HepG2 (cell line): ENCODE results near the gene STOM. TPM values are rescaled to one million over a fixed set of nuclear protein-coding genes. Genes with fewer than 3 reads are reported as not detected.
A peak's percentile ranks its signal among the peaks of the same experiment; 100 is the strongest.

Source experiments
- ADNP ChIP-seq: sonication (generic); formaldehyde crosslinking; IDR thresholded peaks from 2 replicates; pipeline ENCODE4 v1.4.0; 2020; ENCODE audit warnings: missing genetic modification reagents
- AKAP8 ChIP-seq: sonication (generic); formaldehyde crosslinking; IDR thresholded peaks from 2 replicates; pipeline ENCODE4 v1.5.1; 2020; ENCODE audit warnings: mild to moderate bottlenecking, missing genetic modification reagents
- BORCS8-MEF2B ChIP-seq: sonication (generic); formaldehyde crosslinking; IDR thresholded peaks from 2 replicates; pipeline ENCODE4 v1.8.0; 2022; ENCODE audit warnings: mild to moderate bottlenecking, missing genetic modification reagents
- FOXM1 ChIP-seq: sonication (generic); formaldehyde crosslinking; IDR thresholded peaks from 2 replicates; pipeline ENCODE4 v1.5.0; 2020; ENCODE audit warnings: missing genetic modification reagents
- HNRNPLL ChIP-seq: fragments of 200-400 bp; formaldehyde crosslinking; IDR thresholded peaks from 2 replicates; pipeline ENCODE4 v1.6.1; 2017; ENCODE audit warnings: mild to moderate bottlenecking, low read depth, low read length; ENCODE audit not compliant: poor library complexity, severe bottlenecking
- KMT2A ChIP-seq: sonication (generic); formaldehyde crosslinking; IDR thresholded peaks from 2 replicates; pipeline ENCODE4 v1.4.0; 2020; ENCODE audit warnings: missing genetic modification reagents
- MTA3 ChIP-seq: sonication (generic); formaldehyde crosslinking; IDR thresholded peaks from 2 replicates; pipeline ENCODE4 v1.4.0; 2020; ENCODE audit warnings: missing genetic modification reagents
- MTF2 ChIP-seq: sonication (generic); formaldehyde crosslinking; IDR thresholded peaks from 2 replicates; pipeline ENCODE4 v1.5.0; 2020; ENCODE audit warnings: missing genetic modification reagents, borderline replicate concordance
- NCOA2 ChIP-seq: sonication (generic); formaldehyde crosslinking; IDR thresholded peaks from 2 replicates; pipeline ENCODE4 v1.8.0; 2022; ENCODE audit warnings: inconsistent platforms
- POLR2A ChIP-seq, 2 experiments: IDR thresholded peaks; 2 replicates each; pipeline ENCODE4 v1.6.1; 2011; ENCODE audit warnings: low read depth in 2 of 2, low read length in 2 of 2, mild to moderate bottlenecking in 1 of 2, moderate library complexity in 1 of 2; ENCODE audit not compliant: insufficient read depth in 1 of 2
- RXRB ChIP-seq: IDR thresholded peaks from 2 replicates; pipeline ENCODE4 v1.6.1; 2016; ENCODE audit warnings: borderline replicate concordance, missing genetic modification reagents, missing compliant biosample characterization
- SOX6 ChIP-seq, 2 experiments: fragments of 450-650 bp in 1 of 2; sonication (generic) in 1 of 2; formaldehyde crosslinking in 1 of 2; IDR thresholded peaks; 2 replicates each; pipeline versions ENCODE4 v1.4.0 to v1.6.1; 2017 to 2020; ENCODE audit warnings: antibody characterized with exemption in 1 of 2, mild to moderate bottlenecking in 1 of 2, missing genetic modification reagents in 1 of 2
- SP5 ChIP-seq: IDR thresholded peaks from 2 replicates; pipeline ENCODE4 v1.6.1; 2016; ENCODE audit warnings: low read depth, borderline replicate concordance
- SRF ChIP-seq: IDR thresholded peaks from 2 replicates; pipeline ENCODE4 v1.6.1; 2011; ENCODE audit warnings: mild to moderate bottlenecking, low read depth, low read length, moderate library complexity
- TCF7 ChIP-seq: sonication (generic); IDR thresholded peaks from 2 replicates; pipeline ENCODE4 v1.6.1; 2016; ENCODE audit warnings: antibody characterized with exemption, low read depth
- ZNF20 ChIP-seq: sonication (generic); formaldehyde crosslinking; IDR thresholded peaks from 2 replicates; pipeline ENCODE4 v1.4.0; 2020; ENCODE audit warnings: mild to moderate bottlenecking, moderate library complexity, missing genetic modification reagents
- ZNF234 ChIP-seq: sonication (generic); formaldehyde crosslinking; conservative IDR thresholded peaks from 2 replicates; pipeline ENCODE4 v1.5.1; 2020; ENCODE audit warnings: mild to moderate bottlenecking, missing genetic modification reagents
- ZNF451 ChIP-seq: sonication (generic); formaldehyde crosslinking; IDR thresholded peaks from 2 replicates; pipeline ENCODE4 v1.5.0; 2020; ENCODE audit warnings: mild to moderate bottlenecking, missing genetic modification reagents
- ZNF564 ChIP-seq: sonication (generic); formaldehyde crosslinking; IDR thresholded peaks from 2 replicates; pipeline ENCODE4 v1.8.1; 2023; ENCODE audit warnings: mild to moderate bottlenecking, missing genetic modification reagents
- ZNF644 ChIP-seq: IDR thresholded peaks from 2 replicates; pipeline ENCODE4 v1.6.1; 2016; ENCODE audit warnings: low read depth
- ZNF772 ChIP-seq: sonication (generic); formaldehyde crosslinking; IDR thresholded peaks from 2 replicates; pipeline ENCODE4 v1.5.0; 2020; ENCODE audit warnings: mild to moderate bottlenecking, missing genetic modification reagents
- ZNF839 ChIP-seq: sonication (generic); formaldehyde crosslinking; IDR thresholded peaks from 2 replicates; pipeline ENCODE4 v1.4.0; 2020; ENCODE audit warnings: missing genetic modification reagents, mild to moderate bottlenecking, borderline replicate concordance
- polyA plus RNA-seq, 8 experiments: library from polyadenylated mRNA; depleted of rRNA in 3 of 8; stranded (reverse) in 7 of 8; unstranded in 1 of 8; fragments of >200 nt; fragmentation: Illumina TruSeq in 4 of 8; extraction: Trizol in 4 of 8; gene quantifications; 2 replicates each; pipeline versions ENCODE4 v1.2.1 to v1.2.3, GENCODE V29; 2011 to 2016; ENCODE audit warnings: low read depth in 4 of 8, missing spikeins in 1 of 8, mixed read lengths in 1 of 8; ENCODE audit not compliant: insufficient read depth in 1 of 8
- total RNA-seq, 5 experiments: library from RNA; depleted of rRNA; stranded (reverse); fragments of >200 nt; fragmentation: Illumina TruSeq; extraction: Trizol; gene quantifications; 2 replicates each; pipeline ENCODE4 v1.2.3, GENCODE V29; 2016; ENCODE audit warnings: low read depth in 1 of 5
- TF ChIP-seq, protein P1 (sequence below): sonication (generic); formaldehyde crosslinking; IDR thresholded peaks from 2 replicates; pipeline ENCODE4 v1.4.0; 2020; ENCODE audit warnings: missing genetic modification reagents, low read depth, mild to moderate bottlenecking, borderline replicate concordance
- TF ChIP-seq, protein P2 (sequence below): sonication (generic); formaldehyde crosslinking; IDR thresholded peaks from 2 replicates; pipeline ENCODE4; 2020; ENCODE audit warnings: missing genetic modification reagents, mild to moderate bottlenecking, borderline replicate concordance
- TF ChIP-seq, protein P3 (sequence below): sonication (generic); formaldehyde crosslinking; IDR thresholded peaks from 2 replicates; pipeline ENCODE4 v1.5.1; 2020; ENCODE audit warnings: missing genetic modification reagents, mild to moderate bottlenecking, borderline replicate concordance

STOM gene
- total and polyA plus RNA-seq, 2 of the 13 experiments (the other 11 are each of a cell fraction or from before 2014, with no cell fraction given): 43.6 to 165 TPM

DNA sequence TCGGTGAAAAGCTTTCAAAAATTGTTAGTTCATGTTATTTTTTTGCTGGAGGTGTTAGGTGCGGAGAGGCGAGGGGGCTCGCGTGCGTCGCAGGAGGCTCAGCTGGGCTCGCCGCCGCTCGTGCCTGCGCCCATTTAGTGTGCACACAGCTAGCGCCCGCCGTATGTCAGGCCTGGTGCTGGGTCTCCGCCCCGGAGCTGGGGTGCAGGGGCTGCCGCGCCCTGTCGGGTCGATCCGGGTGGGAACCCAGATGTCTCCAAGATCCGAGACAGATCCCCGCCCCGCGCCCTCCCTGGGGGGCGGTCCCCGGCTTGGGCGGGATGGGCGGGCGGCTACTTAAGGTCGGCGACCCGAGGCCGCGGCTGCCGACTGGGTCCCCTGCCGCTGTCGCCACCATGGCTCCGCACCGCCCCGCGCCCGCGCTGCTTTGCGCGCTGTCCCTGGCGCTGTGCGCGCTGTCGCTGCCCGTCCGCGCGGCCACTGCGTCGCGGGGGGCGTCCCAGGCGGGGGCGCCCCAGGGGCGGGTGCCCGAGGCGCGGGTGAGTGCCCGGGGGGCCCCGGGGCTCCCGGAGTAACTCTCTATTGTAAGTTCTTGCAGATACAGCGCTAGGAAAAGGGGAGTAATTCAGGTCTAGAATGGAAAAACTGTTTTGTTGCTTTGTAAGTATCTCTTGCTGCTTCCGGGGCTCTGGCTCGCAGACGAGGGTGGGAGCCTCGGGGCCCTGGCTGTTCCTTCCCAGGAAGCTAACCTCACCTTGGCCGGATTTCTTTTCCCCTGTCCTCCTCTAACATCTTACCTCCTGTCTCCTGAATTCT is 70.4 kb downstream of the STOM start (continued):
- TF ChIP-seq, protein P1, sequence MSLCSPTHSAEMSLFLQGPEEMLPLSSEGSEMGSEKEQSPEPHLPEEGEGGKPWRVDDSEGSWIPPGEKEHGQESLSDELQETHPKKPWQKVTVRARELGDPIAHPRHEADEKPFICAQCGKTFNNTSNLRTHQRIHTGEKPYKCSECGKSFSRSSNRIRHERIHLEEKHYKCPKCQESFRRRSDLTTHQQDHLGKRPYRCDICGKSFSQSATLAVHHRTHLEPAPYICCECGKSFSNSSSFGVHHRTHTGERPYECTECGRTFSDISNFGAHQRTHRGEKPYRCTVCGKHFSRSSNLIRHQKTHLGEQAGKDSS (CRISPR knock-in tag): peak; percentile 68; the same call in 1 of the 2 replicates
- peak in 1 of 2 experiments; percentile 40; a peak in 1 of 4 replicates for TF ChIP-seq POLR2A (IDR thresholded peaks at IDR 0.05; ENCODE audit: insufficient read depth in 1 of 2, low read depth in 2 of 2, low read length in 2 of 2)
- no peak; the same call in 1 of the 2 replicates for TF ChIP-seq NCOA2 (CRISPR knock-in tag)
- no peak for TF ChIP-seq ZNF839 (CRISPR knock-in tag)
- no peak for TF ChIP-seq FOXM1
- TF ChIP-seq ADNP (CRISPR knock-in tag): no peak
- TF ChIP-seq ZNF451 (CRISPR knock-in tag): 0 out of 2 replicates have a peak, but pooled peaks have one; percentile 43
- 0 out of 2 replicates have a peak, but pooled peaks have one; percentile 57 for TF ChIP-seq MTF2 (CRISPR knock-in tag)
- no peak for TF ChIP-seq ZNF234 (CRISPR knock-in tag)
- TF ChIP-seq MTA3 (CRISPR knock-in tag): no peak
- no peak for TF ChIP-seq SRF
- peak; percentile 89; the same call in 1 of the 2 replicates for TF ChIP-seq ZNF20 (CRISPR knock-in tag)
- TF ChIP-seq TCF7: no peak
- 0 out of 2 replicates have a peak, but pooled peaks have one; percentile 10 for TF ChIP-seq RXRB
- peak; percentile 43; the same call in 1 of the 2 replicates for TF ChIP-seq SP5
- TF ChIP-seq, protein P2, sequence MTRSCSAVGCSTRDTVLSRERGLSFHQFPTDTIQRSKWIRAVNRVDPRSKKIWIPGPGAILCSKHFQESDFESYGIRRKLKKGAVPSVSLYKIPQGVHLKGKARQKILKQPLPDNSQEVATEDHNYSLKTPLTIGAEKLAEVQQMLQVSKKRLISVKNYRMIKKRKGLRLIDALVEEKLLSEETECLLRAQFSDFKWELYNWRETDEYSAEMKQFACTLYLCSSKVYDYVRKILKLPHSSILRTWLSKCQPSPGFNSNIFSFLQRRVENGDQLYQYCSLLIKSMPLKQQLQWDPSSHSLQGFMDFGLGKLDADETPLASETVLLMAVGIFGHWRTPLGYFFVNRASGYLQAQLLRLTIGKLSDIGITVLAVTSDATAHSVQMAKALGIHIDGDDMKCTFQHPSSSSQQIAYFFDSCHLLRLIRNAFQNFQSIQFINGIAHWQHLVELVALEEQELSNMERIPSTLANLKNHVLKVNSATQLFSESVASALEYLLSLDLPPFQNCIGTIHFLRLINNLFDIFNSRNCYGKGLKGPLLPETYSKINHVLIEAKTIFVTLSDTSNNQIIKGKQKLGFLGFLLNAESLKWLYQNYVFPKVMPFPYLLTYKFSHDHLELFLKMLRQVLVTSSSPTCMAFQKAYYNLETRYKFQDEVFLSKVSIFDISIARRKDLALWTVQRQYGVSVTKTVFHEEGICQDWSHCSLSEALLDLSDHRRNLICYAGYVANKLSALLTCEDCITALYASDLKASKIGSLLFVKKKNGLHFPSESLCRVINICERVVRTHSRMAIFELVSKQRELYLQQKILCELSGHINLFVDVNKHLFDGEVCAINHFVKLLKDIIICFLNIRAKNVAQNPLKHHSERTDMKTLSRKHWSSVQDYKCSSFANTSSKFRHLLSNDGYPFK (CRISPR knock-in tag): 0 out of 2 replicates have a peak, but pooled peaks have one; percentile 14
- TF ChIP-seq HNRNPLL: peak; percentile 33
- TF ChIP-seq ZNF772 (CRISPR knock-in tag): peak; percentile 59; the same call in 1 of the 2 replicates
- TF ChIP-seq ZNF644 (CRISPR knock-in tag): no peak
- no peak for TF ChIP-seq SOX6 (IDR thresholded peaks at IDR 0.05)
- no peak; the same call in none of the 2 replicates for TF ChIP-seq SOX6 (CRISPR knock-in tag; IDR thresholded peaks at IDR 0.05)
- TF ChIP-seq, protein P3, sequence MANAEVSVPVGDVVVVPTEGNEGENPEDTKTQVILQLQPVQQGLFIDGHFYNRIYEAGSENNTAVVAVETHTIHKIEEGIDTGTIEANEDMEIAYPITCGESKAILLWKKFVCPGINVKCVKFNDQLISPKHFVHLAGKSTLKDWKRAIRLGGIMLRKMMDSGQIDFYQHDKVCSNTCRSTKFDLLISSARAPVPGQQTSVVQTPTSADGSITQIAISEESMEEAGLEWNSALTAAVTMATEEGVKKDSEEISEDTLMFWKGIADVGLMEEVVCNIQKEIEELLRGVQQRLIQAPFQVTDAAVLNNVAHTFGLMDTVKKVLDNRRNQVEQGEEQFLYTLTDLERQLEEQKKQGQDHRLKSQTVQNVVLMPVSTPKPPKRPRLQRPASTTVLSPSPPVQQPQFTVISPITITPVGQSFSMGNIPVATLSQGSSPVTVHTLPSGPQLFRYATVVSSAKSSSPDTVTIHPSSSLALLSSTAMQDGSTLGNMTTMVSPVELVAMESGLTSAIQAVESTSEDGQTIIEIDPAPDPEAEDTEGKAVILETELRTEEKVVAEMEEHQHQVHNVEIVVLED (CRISPR knock-in tag): 0 out of 2 replicates have a peak, but pooled peaks have one; percentile 18
- no peak for TF ChIP-seq KMT2A (CRISPR knock-in tag)
- no peak for TF ChIP-seq AKAP8 (CRISPR knock-in tag)
- TF ChIP-seq BORCS8-MEF2B (CRISPR knock-in tag): peak; percentile 41; the same call in 1 of the 2 replicates
- no peak for TF ChIP-seq ZNF564 (CRISPR knock-in tag)
